H1 (cell line): ENCODE results near the gene PCDHGA1. TPM values are rescaled to one million over a fixed set of nuclear protein-coding genes. Genes with fewer than 3 reads are reported as not detected.

Experiments
- CTCF ChIA-PET: fragments of 300-600 bp; sonication (Branson Sonifier 250); formaldehyde crosslinking; loops from one replicate; lab custom pipeline; 2021; ENCODE audit not compliant: partially characterized antibody; lab: Charles Lee
- POLR2A ChIA-PET: fragments of 300-600 bp; sonication (Branson Sonifier 250); formaldehyde crosslinking; loops from one replicate; lab custom pipeline; 2021; ENCODE audit warnings: inconsistent platforms; ENCODE audit not compliant: partially characterized antibody; lab: Charles Lee
- DNase-seq, 2 experiments: peaks; one replicate each; pipeline versions ENCODE4 v3.0.0 to v3.0.0-alpha.2; 2010 to 2022; ENCODE audit warnings: low spot score in 2 of 2, low read depth in 1 of 2, mixed read lengths in 1 of 2
- FAIRE-seq: peaks from 2 replicates; lab custom pipeline; 2011; peaks lifted over from hg19 to GRCh38; lab: Jason Lieb, UNC
- H2AFZ ChIP-seq: 2 replicates; pipeline ENCODE4 v1.8.1; 2012; ENCODE audit warnings: low read length, inconsistent platforms
- H2AK5ac ChIP-seq: 2 replicates; pipeline ENCODE4 v1.6.1; 2013; ENCODE audit warnings: low read depth, low read length
- H2BK120ac ChIP-seq: replicated peaks from 2 replicates; pipeline ENCODE3; 2013; ENCODE audit warnings: low read depth, low read length, inconsistent platforms
- H2BK12ac ChIP-seq: 2 replicates; pipeline ENCODE4 v1.6.1; 2013; ENCODE audit warnings: low read depth, low read length
- H2BK15ac ChIP-seq: 2 replicates; pipeline ENCODE4 v1.6.1; 2013; ENCODE audit warnings: low read length
- H2BK20ac ChIP-seq: 2 replicates; pipeline ENCODE4 v1.6.1; 2013; ENCODE audit warnings: low read length
- H2BK5ac ChIP-seq: 2 replicates; pipeline ENCODE4 v1.6.1; 2013; ENCODE audit warnings: low read depth, low read length
- H3K14ac ChIP-seq: 2 replicates; pipeline ENCODE4 v1.6.1; 2013; ENCODE audit warnings: inconsistent platforms; ENCODE audit not compliant: insufficient read length
- H3K18ac ChIP-seq: 2 replicates; pipeline ENCODE4 v1.6.1; 2013; ENCODE audit warnings: low read length; ENCODE audit errors: extremely low read depth
- H3K23ac ChIP-seq: 2 replicates; pipeline ENCODE4 v1.6.1; 2013; ENCODE audit warnings: inconsistent platforms; ENCODE audit not compliant: insufficient read length
- H3K23me2 ChIP-seq: 2 replicates; pipeline ENCODE4 v1.6.1; 2013; ENCODE audit warnings: low read depth, low read length
- H3K27ac ChIP-seq: 2 replicates; pipeline ENCODE4 v1.6.1; 2011; ENCODE audit warnings: low read depth, low read length, inconsistent platforms
- H3K27me3 ChIP-seq, 4 experiments: replicated peaks in 1 of 4; 1 replicate in 1 of 4; 2 replicates in 3 of 4; pipeline versions ENCODE4 v1.6.1 to v1.8.1; 2011 to 2013; ENCODE audit warnings: low read length in 3 of 4, mild to moderate bottlenecking in 3 of 4, inconsistent platforms in 2 of 4, mixed read lengths in 2 of 4, moderate library complexity in 1 of 4; ENCODE audit not compliant: control insufficient read depth in 3 of 4, insufficient read depth in 3 of 4; ENCODE audit errors: extremely low read depth in 1 of 4
- H3K36me3 ChIP-seq, 4 experiments: 2 replicates each; pipeline versions ENCODE4 v1.6.1 to v1.8.1; 2011 to 2013; ENCODE audit warnings: mild to moderate bottlenecking in 4 of 4, low read length in 3 of 4, moderate library complexity in 2 of 4, control low read depth in 1 of 4, inconsistent platforms in 1 of 4; ENCODE audit not compliant: insufficient read depth in 4 of 4, control insufficient read depth in 2 of 4
- H3K4ac ChIP-seq: replicated peaks from 2 replicates; pipeline ENCODE3; 2013; ENCODE audit warnings: low read length, low read depth, mixed read lengths, inconsistent platforms; ENCODE audit not compliant: insufficient read length
- H3K4me1 ChIP-seq, 4 experiments: replicated peaks in 1 of 4; 1 replicate in 1 of 4; 2 replicates in 3 of 4; pipeline versions ENCODE4 v1.6.1 to v1.8.1; 2011 to 2013; ENCODE audit warnings: low read length in 3 of 4, inconsistent platforms in 2 of 4, mixed read lengths in 1 of 4; ENCODE audit not compliant: insufficient read depth in 4 of 4, control insufficient read depth in 3 of 4
- H3K4me2 ChIP-seq, 2 experiments: 2 replicates each; pipeline versions ENCODE4 v1.6.1 to v1.8.1; 2011 to 2013; ENCODE audit warnings: low read depth in 2 of 2, low read length in 2 of 2, control low read depth in 1 of 2, inconsistent platforms in 1 of 2, mild to moderate bottlenecking in 1 of 2; ENCODE audit not compliant: insufficient read depth in 1 of 2
- H3K4me3 ChIP-seq, 4 experiments: fragments of 200-600, 300-600 bp in 1 of 4; sonication (generic), shearing (Covaris generic), sonication (Bioruptor Twin) in 1 of 4; 2 replicates each; pipeline versions ENCODE4 v1.5.1 to v1.8.1; 2011 to 2016; ENCODE audit warnings: low read length in 4 of 4, low read depth in 3 of 4, control low read depth in 2 of 4, inconsistent platforms in 2 of 4, mild to moderate bottlenecking in 2 of 4, mixed read lengths in 1 of 4, moderate library complexity in 1 of 4; ENCODE audit not compliant: insufficient read depth in 2 of 4; ENCODE audit errors: extremely low read depth in 1 of 4
- H3K56ac ChIP-seq: replicated peaks from 2 replicates; pipeline ENCODE3; 2013; ENCODE audit warnings: low read depth, mild to moderate bottlenecking, mixed read lengths, low read length, inconsistent platforms; ENCODE audit not compliant: insufficient read length
- H3K79me1 ChIP-seq: 2 replicates; pipeline ENCODE4 v1.6.1; 2013; ENCODE audit warnings: low read depth, low read length, control low read depth
- H3K79me2 ChIP-seq, 2 experiments: 2 replicates each; pipeline versions ENCODE4 v1.6.1 to v1.8.1; 2012 to 2013; ENCODE audit warnings: low read length in 2 of 2, mild to moderate bottlenecking in 2 of 2, inconsistent platforms in 1 of 2; ENCODE audit not compliant: insufficient read depth in 2 of 2, control insufficient read depth in 1 of 2
- H3K9ac ChIP-seq, 4 experiments: replicated peaks in 1 of 4; 1 replicate in 1 of 4; 2 replicates in 3 of 4; pipeline versions ENCODE4 v1.6.1 to v1.8.1; 2011 to 2013; ENCODE audit warnings: low read depth in 3 of 4, low read length in 3 of 4, control low read depth in 2 of 4, mild to moderate bottlenecking in 2 of 4, moderate library complexity in 2 of 4, inconsistent platforms in 1 of 4; ENCODE audit errors: extremely low read depth in 1 of 4
- H3K9me3 ChIP-seq, 2 experiments: 2 replicates each; pipeline versions ENCODE4 v1.6.1 to v1.8.1; 2012 to 2013; ENCODE audit warnings: mild to moderate bottlenecking in 2 of 2, moderate library complexity in 2 of 2, control low read depth in 1 of 2, inconsistent platforms in 1 of 2, low read depth in 1 of 2, low read length in 1 of 2, mixed read lengths in 1 of 2; ENCODE audit not compliant: insufficient read depth in 2 of 2
- H4K20me1 ChIP-seq, 2 experiments: replicated peaks in 1 of 2; 2 replicates each; pipeline versions ENCODE3 to v1.8.1; 2011 to 2013; ENCODE audit warnings: inconsistent platforms in 2 of 2, low read length in 2 of 2, mild to moderate bottlenecking in 1 of 2; ENCODE audit not compliant: insufficient read depth in 2 of 2, control insufficient read depth in 1 of 2
- H4K5ac ChIP-seq: 2 replicates; pipeline ENCODE4 v1.6.1; 2013; ENCODE audit warnings: low read length, low read depth, mixed read lengths, inconsistent platforms; ENCODE audit not compliant: insufficient read length
- H4K8ac ChIP-seq: 2 replicates; pipeline ENCODE4 v1.8.0; 2013; ENCODE audit warnings: mild to moderate bottlenecking, moderate library complexity, low read length, inconsistent platforms; ENCODE audit not compliant: insufficient read depth; ENCODE audit errors: extremely low read depth
- H4K91ac ChIP-seq: replicated peaks from 2 replicates; pipeline ENCODE3; 2013; ENCODE audit warnings: low read length, mixed read lengths, inconsistent platforms; ENCODE audit not compliant: insufficient read length
- CTBP2 ChIP-seq: IDR thresholded peaks from 2 replicates; pipeline ENCODE4 v1.7.0; 2011; ENCODE audit warnings: borderline replicate concordance, mild to moderate bottlenecking, moderate library complexity, mixed read lengths, low read length; ENCODE audit not compliant: insufficient read depth, insufficient read length
- HDAC6 ChIP-seq: IDR thresholded peaks from one replicate; pipeline ENCODE4 v1.7.1; 2012; ENCODE audit warnings: low read depth, mild to moderate bottlenecking, inconsistent platforms, low read length, moderate library complexity
- KDM1A ChIP-seq: fragments of 200-600, 300-600 bp; sonication (generic); IDR thresholded peaks from 2 replicates; pipeline ENCODE4 v1.7.1; 2016; ENCODE audit warnings: mild to moderate bottlenecking, low read length, borderline replicate concordance
- SP1 ChIP-seq: IDR thresholded peaks from 2 replicates; pipeline ENCODE4 v1.6.1; 2011; ENCODE audit warnings: low read depth, low read length
- TCF12 ChIP-seq: IDR thresholded peaks from 2 replicates; pipeline ENCODE4 v1.6.1; 2011; ENCODE audit warnings: low read depth, mild to moderate bottlenecking, low read length
- WGBS, 2 experiments: shearing (Covaris generic) in 1 of 2; methylation state at CpG; one replicate each; pipeline versions ENCODE4 v1.1.6 to v1.1.7; 2013 to 2015; ENCODE audit warnings: low lambda C conversion rate in 2 of 2, mixed read lengths in 2 of 2, inconsistent platforms in 1 of 2, low coverage in 1 of 2, missing lambda C conversion rate in 1 of 2; ENCODE audit not compliant: insufficient replicate concordance in 2 of 2, insufficient coverage in 1 of 2, insufficient read length in 1 of 2; ENCODE audit errors: extremely low coverage in 1 of 2, missing lambda C conversion rate in 1 of 2; 5-methylcytosine and 5-hydroxymethylcytosine counted together
- polyA plus RNA-seq, 7 experiments: library from polyadenylated mRNA; depleted of rRNA in 3 of 7; stranded (reverse) in 5 of 7; unstranded in 2 of 7; fragments of >200 nt in 5 of 7; fragments of 200-250 nt in 2 of 7; gene quantifications; 1 replicate in 5 of 7; 2 replicates in 1 of 7; 4 replicates in 1 of 7; pipeline versions ENCODE4 v1.2.1 to v1.2.3, GENCODE V29; 2011 to 2013; ENCODE audit warnings: missing spikeins in 2 of 7, mixed read lengths in 2 of 7
- total RNA-seq: library from RNA; stranded (reverse); fragmentation: NEBNext Ultra II Directional; extraction: Animal tissue kit (Norgen Biotek cat#: 25700); gene quantifications from 2 replicates; pipeline ENCODE4 v1.2.1, GENCODE V29; 2021

The PCDHGA1 gene
- total and polyA plus RNA-seq, 2 of the 8 experiments (the other 6 are each of a cell fraction or from before 2014, with no cell fraction given) = 0.57 to 0.89 TPM

- no peaks in the 10 kb centered on the region for H4K20me1 ChIP-seq
- peaks cover 17 to 44% (median 25%) of the 10 kb centered on the region in 4 experiments for H3K36me3 ChIP-seq
- no peak overlapping the region for H4K8ac ChIP-seq
- CTCF ChIA-PET = interaction anchor here (0.8 to 50.9 kb wide), 16 partner anchors 9 to 320 kb away, joined by 3 to 1236 read pairs (median 3); partner anchors contain the start of genes PCDHB12, PCDHB15, PCDHGA10 and PCDHGA11
- no peak overlapping the region for H2BK15ac ChIP-seq
- H3K27ac ChIP-seq = no peak overlapping the region
- H3K23ac ChIP-seq = no peak overlapping the region
- no peak overlapping the region for H2AFZ ChIP-seq
- H4K5ac ChIP-seq = no peak overlapping the region
- POLR2A ChIA-PET = interaction anchor here (0.8 kb wide), 1 partner anchor 15 kb away, joined by 3 read pairs; no protein-coding TSS in a partner anchor
- no peak overlapping the region for H3K4me2 ChIP-seq
- no peak overlapping the region for H3K14ac ChIP-seq
- DNase-seq = no peak
- no peak overlapping the region for H3K4me3 ChIP-seq
- no peak overlapping the region for H3K4ac ChIP-seq
- no peak overlapping the region for H2BK120ac ChIP-seq
- H4K91ac ChIP-seq = no peak overlapping the region
- H2BK5ac ChIP-seq = no peak overlapping the region
- H3K79me1 ChIP-seq = no peaks in the 10 kb centered on the region
- H3K23me2 ChIP-seq = no peaks in the 10 kb centered on the region
- no peak overlapping the region for H3K9ac ChIP-seq
- no peak overlapping the region for H2AK5ac ChIP-seq
- no peaks in the 10 kb centered on the region for H3K79me2 ChIP-seq
- no peak for FAIRE-seq
- 88% methylated on average over 11 of the region's 11 CpGs; no CpG with 5 or more reads in 1 of the 2 experiments for WGBS, 2 experiments
- no peak overlapping the region for H2BK12ac ChIP-seq
- TF ChIP-seq TCF12 = no peak
- no peak for TF ChIP-seq HDAC6
- no peak for TF ChIP-seq KDM1A
- TF ChIP-seq SP1 = no peak
- TF ChIP-seq CTBP2 = no peak
- peaks cover 2 to 15% (median 8%) of the 10 kb centered on the region in 4 experiments; a peak in 6 of 7 replicates for H3K4me1 ChIP-seq
- H3K27me3 ChIP-seq = no peaks in the 10 kb centered on the region
- no peaks in the 10 kb centered on the region for H3K9me3 ChIP-seq
- no peak overlapping the region for H3K18ac ChIP-seq
- H2BK20ac ChIP-seq = no peak overlapping the region
- H3K56ac ChIP-seq = no peak overlapping the region
Observed at GRCh38 chr5:141528291-141528984, 198.1 kb downstream of the PCDHGA1 start.
